ENCODE data around the gene LSM7. TPM values are rescaled to one million over a fixed set of nuclear protein-coding genes. Genes with fewer than 3 reads are reported as not detected.

The LSM7 gene
- total and polyA plus RNA-seq, 9 of the 15 experiments (the other 6 are each of a cell fraction or from before 2014, with no cell fraction given): 40.5 to 690 (median 265) TPM

DNA sequence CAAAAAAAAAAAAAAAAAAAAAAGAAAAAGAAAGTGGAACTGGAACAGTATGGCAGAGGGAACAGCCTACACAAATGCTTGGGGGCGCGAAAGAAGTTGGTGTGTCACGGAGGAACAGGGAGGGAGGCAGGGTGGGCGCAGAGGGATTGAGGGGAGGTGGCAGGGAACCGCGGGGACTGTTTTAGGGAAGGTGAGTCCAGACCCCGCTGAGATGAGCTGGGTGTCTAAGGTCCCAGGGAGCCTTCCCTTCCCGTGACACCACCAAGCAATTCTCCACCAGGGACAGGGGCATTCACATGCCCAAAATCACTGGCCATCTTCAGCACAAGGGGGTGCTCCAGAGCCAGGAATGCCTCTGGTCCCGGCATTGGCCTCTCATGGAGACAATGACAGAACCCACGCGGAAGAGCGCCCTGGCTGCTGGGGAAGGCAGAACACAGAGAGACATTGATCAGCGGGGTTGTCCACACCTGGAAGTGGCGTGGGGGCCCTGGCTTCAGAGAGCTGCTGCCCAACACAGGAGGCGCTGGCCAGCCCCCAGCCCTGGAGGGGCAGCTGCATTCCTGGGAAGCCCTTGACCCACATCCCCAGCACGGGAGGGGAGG, 53.4 kb downstream of the LSM7 start (continued):
- TF ChIP-seq, protein P1, sequence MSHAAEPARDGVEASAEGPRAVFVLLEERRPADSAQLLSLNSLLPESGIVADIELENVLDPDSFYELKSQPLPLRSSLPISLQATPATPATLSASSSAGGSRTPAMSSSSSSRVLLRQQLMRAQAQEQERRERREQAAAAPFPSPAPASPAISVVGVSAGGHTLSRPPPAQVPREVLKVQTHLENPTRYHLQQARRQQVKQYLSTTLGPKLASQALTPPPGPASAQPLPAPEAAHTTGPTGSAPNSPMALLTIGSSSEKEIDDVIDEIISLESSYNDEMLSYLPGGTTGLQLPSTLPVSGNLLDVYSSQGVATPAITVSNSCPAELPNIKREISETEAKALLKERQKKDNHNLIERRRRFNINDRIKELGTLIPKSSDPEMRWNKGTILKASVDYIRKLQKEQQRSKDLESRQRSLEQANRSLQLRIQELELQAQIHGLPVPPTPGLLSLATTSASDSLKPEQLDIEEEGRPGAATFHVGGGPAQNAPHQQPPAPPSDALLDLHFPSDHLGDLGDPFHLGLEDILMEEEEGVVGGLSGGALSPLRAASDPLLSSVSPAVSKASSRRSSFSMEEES (CRISPR knock-in tag; IDR thresholded peaks at IDR 0.05): no peak
- TF ChIP-seq HDAC2 (IDR thresholded peaks at IDR 0.05) (no peak), PTRF (tag; IDR thresholded peaks at IDR 0.05) (no peak), RBFOX2 (IDR thresholded peaks at IDR 0.05; ENCODE audit: low read depth, low read length) (peak; percentile 73), HMGXB4 (CRISPR knock-in tag; IDR thresholded peaks at IDR 0.05) (no peak), SFPQ (IDR thresholded peaks at IDR 0.05; ENCODE audit: low read depth, low read length) (no peak), FOXJ3 (CRISPR knock-in tag; IDR thresholded peaks at IDR 0.05) (no peak), ERF (CRISPR knock-in tag; IDR thresholded peaks at IDR 0.05) (no peak), OTX1 (CRISPR knock-in tag; IDR thresholded peaks at IDR 0.05) (no peak), ZNF324 (CRISPR knock-in tag; IDR thresholded peaks at IDR 0.05) (no peak), ZNF3 (CRISPR knock-in tag; IDR thresholded peaks at IDR 0.05) (no peak), ZNF445 (CRISPR knock-in tag; IDR thresholded peaks at IDR 0.05; ENCODE audit: low read depth) (no peak), SOX6 (IDR thresholded peaks at IDR 0.05) (no peak), LCOR (CRISPR knock-in tag; IDR thresholded peaks at IDR 0.05) (0 out of 2 replicates have a peak, but pooled peaks have one; percentile 56), PURB (CRISPR knock-in tag; IDR thresholded peaks at IDR 0.05; ENCODE audit: low read depth) (no peak), ZNF561 (CRISPR knock-in tag; conservative IDR thresholded peaks at IDR 0.05) (no peak), SMARCE1 (IDR thresholded peaks at IDR 0.05) (no peak), PHF20 (IDR thresholded peaks at IDR 0.05; ENCODE audit: partially characterized antibody) (no peak), TARDBP (IDR thresholded peaks at IDR 0.05) (no peak), HDAC1 (IDR thresholded peaks at IDR 0.05) (no peak)

All from K562 (cell line).